Natural killer cell (primary cell): Measurements from ENCODE around the gene LAMP2. TPM values are rescaled to one million over a fixed set of nuclear protein-coding genes. Genes with fewer than 3 reads are reported as not detected.
"Not testable (repeated sequence)": the region's sequence is repeated elsewhere in the genome, so short reads cannot be mapped to it uniquely, and the experiment has no call there.

ENCODE experiments used
- ATAC-seq, 3 donors: fragments of 150-1000 bp in 2 of 3; fragments of 200-7000 bp in 1 of 3; cut with Tn5 transposase; 1 replicate in 1 of 3; 2 replicates in 2 of 3; pipeline ENCODE4 v1.10.0; 2021; ENCODE audit warnings: mild to moderate bottlenecking in 2 of 3, moderate library complexity in 2 of 3
- DNase-seq, 2 donors: peaks; one replicate each; pipeline versions ENCODE4 v3.0.0 to v3.0.0-alpha.2; 2013 to 2021; ENCODE audit warnings: mixed read lengths in 1 of 2
- H3K27ac ChIP-seq: one replicate; pipeline ENCODE4 v1.5.1; 2013; ENCODE audit warnings: mild to moderate bottlenecking, low read length
- H3K27me3 ChIP-seq: one replicate; pipeline ENCODE4 v1.6.1; 2013; ENCODE audit warnings: low read length; ENCODE audit not compliant: control insufficient read depth, insufficient read depth
- H3K36me3 ChIP-seq: one replicate; pipeline ENCODE4 v1.6.1; 2013; ENCODE audit warnings: low read length; ENCODE audit not compliant: control insufficient read depth, insufficient read depth
- H3K4me1 ChIP-seq: one replicate; pipeline ENCODE4 v1.6.1; 2013; ENCODE audit warnings: low read length; ENCODE audit not compliant: control insufficient read depth, insufficient read depth
- H3K4me3 ChIP-seq: one replicate; pipeline ENCODE4 v1.5.1; 2013; ENCODE audit warnings: low read length
- H3K9me3 ChIP-seq: one replicate; pipeline ENCODE4 v1.6.1; 2013; ENCODE audit warnings: low read length; ENCODE audit not compliant: control insufficient read depth, insufficient read depth
- H3K27ac Mint-ChIP-seq, 2 donors: one replicate each; pipeline ENCODE4 v1.8.0; 2022; ENCODE audit warnings: mild to moderate bottlenecking in 2 of 2, mixed read lengths in 2 of 2, moderate library complexity in 1 of 2
- H3K27me3 Mint-ChIP-seq, 2 donors: one replicate each; pipeline ENCODE4 v1.8.0; 2022; ENCODE audit warnings: low read depth in 2 of 2, mixed read lengths in 2 of 2
- H3K36me3 Mint-ChIP-seq: one replicate; pipeline ENCODE4 v1.8.0; 2022; ENCODE audit warnings: mixed read lengths
- H3K4me1 Mint-ChIP-seq, 2 donors: one replicate each; pipeline ENCODE4 v1.8.0; 2022; ENCODE audit warnings: mixed read lengths in 2 of 2
- H3K4me3 Mint-ChIP-seq: one replicate; pipeline ENCODE4 v1.8.0; 2022; ENCODE audit warnings: mild to moderate bottlenecking, moderate library complexity, mixed read lengths
- H3K9me3 Mint-ChIP-seq, 2 donors: one replicate each; pipeline ENCODE4 v1.8.0; 2022; ENCODE audit warnings: mixed read lengths in 2 of 2
- CTCF ChIP-seq: fragments of 200-600 bp; IDR thresholded peaks from one replicate; pipeline ENCODE4 v1.8.0; 2022; ENCODE audit warnings: antibody characterized with exemption
- WGBS: methylation state at CpG from one replicate; pipeline ENCODE4 v1.1.7; 2013; ENCODE audit warnings: missing lambda C conversion rate; ENCODE audit not compliant: insufficient coverage; 5-methylcytosine and 5-hydroxymethylcytosine counted together
- intact Hi-C: fragments of 100-400 bp; cut with micrococcal nuclease; formaldehyde crosslinking; loops from one replicate; pipeline ENCODE4 v1.14.2; 2022
- total RNA-seq, 4 donors: library from RNA; stranded (reverse); fragments of 120-200 nt in 1 of 4; gene quantifications; one replicate each; pipeline versions ENCODE4 v1.2.3 to v1.2.4, GENCODE V29; 2013 to 2022

LAMP2 gene
- total RNA-seq, 3 donors from 2014 or later (not counting 1 experiment from before 2014, with no cell fraction given): 33.8 to 45.8 (median 39.1) TPM

DNA sequence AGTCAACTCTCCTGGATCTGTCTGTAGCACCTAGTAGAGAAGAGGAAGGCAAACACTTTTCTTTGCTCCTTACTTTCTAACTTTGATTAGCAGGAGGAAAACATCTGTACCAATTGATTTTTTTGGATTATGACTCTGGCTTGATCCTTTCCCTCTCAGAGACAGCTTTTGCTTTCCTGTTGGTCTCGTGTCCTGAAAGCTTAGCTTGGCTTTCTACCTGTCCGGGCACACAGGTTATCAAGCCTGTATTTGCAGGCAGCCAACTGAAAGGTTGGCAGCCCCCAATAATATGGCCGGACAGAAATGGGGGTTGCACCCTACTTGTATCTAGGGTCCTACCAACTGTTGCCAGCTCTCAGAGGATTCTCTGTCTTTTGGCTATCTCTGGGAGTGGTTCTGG lies 43.1 kb upstream of the LAMP2 start:
- H3K4me3 ChIP-seq: no peak overlapping the region
- H3K9me3 ChIP-seq: no peaks in the 10 kb centered on the region
- no peak for ATAC-seq
- H3K36me3 ChIP-seq: no peaks in the 10 kb centered on the region
- no peak overlapping the region for H3K4me3 Mint-ChIP-seq
- H3K4me1 Mint-ChIP-seq: no peaks in the 10 kb centered on the region
- no peaks in the 10 kb centered on the region for H3K9me3 Mint-ChIP-seq
- DNase-seq: no peak
- H3K4me1 ChIP-seq: no peaks in the 10 kb centered on the region
- intact Hi-C loops: no loop called here
- TF ChIP-seq CTCF: no peak
- WGBS: 94% methylated on average over 2 of the region's 3 CpGs
- H3K27ac Mint-ChIP-seq: no peak overlapping the region
- no peaks in the 10 kb centered on the region for H3K36me3 Mint-ChIP-seq
- no peak overlapping the region for H3K27ac ChIP-seq
- no peaks in the 10 kb centered on the region for H3K27me3 Mint-ChIP-seq
- H3K27me3 ChIP-seq: no peaks in the 10 kb centered on the region

GRCh38 chrX:120504569-120504968 lies 35.5 kb upstream of the LAMP2 start:
- TF ChIP-seq CTCF: no peak
- intact Hi-C loops: no loop called here

DNA sequence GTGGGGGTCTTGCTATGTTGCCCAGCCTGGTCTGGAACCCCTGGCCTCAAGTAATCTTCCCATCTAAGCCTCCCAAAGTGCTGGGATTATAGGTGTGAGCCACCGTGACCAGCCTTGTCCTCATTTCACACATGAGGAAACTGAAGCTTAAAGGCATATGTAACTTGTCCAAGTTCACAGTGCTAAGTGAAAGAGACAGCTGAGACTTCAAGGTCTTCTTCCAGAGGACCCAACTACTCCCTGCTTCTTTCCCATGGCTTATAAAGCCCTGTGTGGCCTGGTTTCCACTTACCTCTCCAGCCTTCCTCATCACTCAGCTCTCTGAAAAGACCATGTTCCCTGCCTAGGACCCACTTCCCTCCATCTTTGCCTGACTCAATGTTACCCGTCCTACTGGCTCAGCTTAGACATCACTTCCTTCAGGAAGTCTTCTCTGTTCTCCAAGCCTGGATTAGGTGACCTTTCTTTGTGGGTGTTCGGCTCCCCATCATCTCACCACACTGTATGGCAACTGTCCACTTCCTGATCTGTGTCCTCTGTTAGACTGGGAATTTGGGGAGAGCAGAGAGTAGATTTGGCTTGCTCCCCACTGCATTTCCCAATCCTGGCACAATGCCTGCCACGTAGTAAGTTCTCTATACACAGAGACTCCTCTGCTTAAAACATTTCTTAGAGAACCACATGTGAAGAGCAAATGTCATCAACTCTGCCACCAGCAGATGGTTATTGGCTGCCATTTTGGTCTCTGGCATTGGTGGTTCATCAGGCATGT lies 30.4 kb upstream of the LAMP2 start:
- peaks cover 5% of the 10 kb centered on the region for H3K4me1 ChIP-seq
- WGBS: 84% methylated on average over 3 of the region's 4 CpGs
- no peak overlapping the region for H3K4me3 ChIP-seq
- no peaks in the 10 kb centered on the region for H3K27me3 Mint-ChIP-seq
- no peak for TF ChIP-seq CTCF
- H3K9me3 Mint-ChIP-seq: no peaks in the 10 kb centered on the region
- intact Hi-C loops: loop anchor here (2.0 to 5.0 kb wide), 3 partner anchors 63 to 271 kb away; partner anchors contain the start of gene CUL4B
- no peak overlapping the region for H3K4me3 Mint-ChIP-seq
- peak overlapping the region in 1 of 2 donors; percentile 27 for H3K27ac Mint-ChIP-seq
- ATAC-seq (no peak), DNase-seq (no peak)
- no peak overlapping the region for H3K27ac ChIP-seq
- no peaks in the 10 kb centered on the region for H3K27me3 ChIP-seq
- no peaks in the 10 kb centered on the region for H3K36me3 Mint-ChIP-seq
- H3K4me1 Mint-ChIP-seq: peaks cover 6% of the 10 kb centered on the region in 2 donors
- no peaks in the 10 kb centered on the region for H3K9me3 ChIP-seq
- no peaks in the 10 kb centered on the region for H3K36me3 ChIP-seq

More at GRCh38 chrX:120504569-120504968, 35.5 kb upstream of the LAMP2 start:
- no peak overlapping the region for H3K27ac ChIP-seq
- H3K36me3 ChIP-seq: no peaks in the 10 kb centered on the region
- no peak overlapping the region for H3K4me3 Mint-ChIP-seq
- H3K4me1 ChIP-seq: no peaks in the 10 kb centered on the region
- no peak for ATAC-seq
- H3K9me3 Mint-ChIP-seq: no peaks in the 10 kb centered on the region
- DNase-seq: no peak
- H3K9me3 ChIP-seq: no peaks in the 10 kb centered on the region
- peaks cover 0 to 9% of the 10 kb centered on the region in 2 donors for H3K27me3 Mint-ChIP-seq
- no CpG with 5 or more reads among the region's 1 CpG for WGBS
- H3K4me3 ChIP-seq: no peak overlapping the region
- no peaks in the 10 kb centered on the region for H3K4me1 Mint-ChIP-seq
- no peaks in the 10 kb centered on the region for H3K27me3 ChIP-seq
- H3K27ac Mint-ChIP-seq: no peak overlapping the region
- H3K36me3 Mint-ChIP-seq: no peaks in the 10 kb centered on the region

- peaks cover 7 to 19% of the 10 kb centered on the region in 2 donors for H3K4me1 Mint-ChIP-seq
- ATAC-seq, intact Hi-C loops: not testable (repeated sequence)
These were observed 21.0 kb upstream of the LAMP2 start for GRCh38 chrX:120490119-120490518.

More at GRCh38 chrX:120490119-120490518, 21.0 kb upstream of the LAMP2 start:
- H3K4me3 Mint-ChIP-seq, H3K36me3 ChIP-seq, H3K36me3 Mint-ChIP-seq, DNase-seq, H3K27me3 Mint-ChIP-seq, H3K27ac ChIP-seq, H3K27me3 ChIP-seq, H3K27ac Mint-ChIP-seq, H3K4me3 ChIP-seq, H3K9me3 ChIP-seq, H3K9me3 Mint-ChIP-seq: not testable (repeated sequence)
- H3K4me1 ChIP-seq: peaks cover 23% of the 10 kb centered on the region
- 83% methylated on average over 1 of the region's 2 CpGs for WGBS
